Activated CD4-positive, alpha-beta T cell treated with anti-CD3 and anti-CD28 coated beads, Interleukin-2, amount 50 U/mL, for 16 hours (primary cell): Measurements from ENCODE around the gene PFN4.

ENCODE experiments used
- DNase-seq: peaks from one replicate; pipeline ENCODE4 v3.0.0-alpha.2; 2020

Gene PFN4

GRCh38 chr2:24076849-24077534 is 46.1 kb downstream of the PFN4 start:
- DNase-seq: no peak

- peak; percentile 99 for DNase-seq
Observed at GRCh38 chr2:24075915-24076848, 47.0 kb downstream of the PFN4 start, which contains the start of gene SF3B6. Gene SF3B6 (minus strand): TSS chr2:24076326. CDS start chr2:24076229, 97 bp downstream.

GRCh38 chr2:24075259-24075658 is 47.9 kb downstream of the PFN4 start:
- DNase-seq: no peak

GRCh38 chr2:24073816-24074215 is 49.3 kb downstream of the PFN4 start:
- DNase-seq: peak; percentile 51

- no peak for DNase-seq
Observed at GRCh38 chr2:24072259-24072658, 50.9 kb downstream of the PFN4 start.

- DNase-seq: no peak
Observed at GRCh38 chr2:24065341-24065740, 57.8 kb downstream of the PFN4 start.
